SK-N-SH treated with all-trans-retinoic acid at 6 μM for 48 hours (cell line): ENCODE results near the gene SLC7A7.

Source experiments
- BACH2 ChIP-seq: fragments of 250-450 bp; sonication (Bioruptor Pico); IDR thresholded peaks from 2 replicates; pipeline ENCODE4 v1.9.0; 2021; ENCODE audit warnings: mild to moderate bottlenecking, borderline replicate concordance
- RARB ChIP-seq: fragments of 250-450 bp; sonication (Bioruptor Pico); IDR thresholded peaks from 2 replicates; pipeline ENCODE4 v1.8.0; 2021; ENCODE audit warnings: mild to moderate bottlenecking, moderate library complexity
- SNAI2 ChIP-seq: fragments of 250-450 bp; sonication (Bioruptor Pico); IDR thresholded peaks from 2 replicates; pipeline ENCODE4 v1.5.0; 2020; ENCODE audit warnings: mild to moderate bottlenecking, moderate library complexity
- TOX ChIP-seq: fragments of 250-450 bp; sonication (Bioruptor Pico); IDR thresholded peaks from 2 replicates; pipeline ENCODE4 v1.8.0; 2021; ENCODE audit warnings: mild to moderate bottlenecking, moderate library complexity, borderline replicate concordance
- ZC3H10 ChIP-seq: fragments of 250-450 bp; sonication (Bioruptor Pico); IDR thresholded peaks from 2 replicates; pipeline ENCODE4 v1.5.1; 2021; ENCODE audit warnings: mild to moderate bottlenecking, moderate library complexity
- TF ChIP-seq, protein P1 (sequence below): fragments of 250-450 bp; sonication (Bioruptor Pico); IDR thresholded peaks from 2 replicates; pipeline ENCODE4 v1.5.1; 2020; ENCODE audit warnings: low read depth, mild to moderate bottlenecking, moderate library complexity
- TF ChIP-seq, protein P2 (sequence below): fragments of 250-450 bp; sonication (Bioruptor Pico); IDR thresholded peaks from 2 replicates; pipeline ENCODE4 v1.8.0; 2020; ENCODE audit warnings: mild to moderate bottlenecking, moderate library complexity, borderline replicate concordance

DNA sequence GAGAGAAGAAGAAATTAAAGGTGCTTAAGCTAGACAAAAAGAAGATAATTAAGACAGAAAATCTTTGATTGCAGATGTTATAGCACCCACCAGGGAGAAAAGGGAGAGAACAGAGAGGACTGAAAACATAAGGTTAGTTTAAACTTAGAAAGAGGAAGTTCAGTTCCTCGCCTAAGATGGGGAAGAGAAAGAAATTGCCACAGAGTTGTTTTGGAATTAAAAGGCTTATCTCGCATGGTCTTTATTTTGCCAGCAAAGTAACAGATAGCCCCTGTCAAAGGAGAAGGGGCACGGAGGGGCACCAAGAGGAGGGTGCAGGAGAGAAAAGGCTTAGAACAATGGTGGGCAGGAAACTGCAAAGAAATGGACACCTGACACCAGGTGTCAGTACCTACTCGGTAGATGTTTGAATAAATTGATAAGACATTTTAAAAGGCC, 66.6 kb downstream of the SLC7A7 start:
- TF ChIP-seq BACH2 (no peak), ZC3H10 (CRISPR knock-in tag) (no peak), RARB (CRISPR knock-in tag) (no peak), TOX (no peak), SNAI2 (no peak)
- TF ChIP-seq, protein P1, sequence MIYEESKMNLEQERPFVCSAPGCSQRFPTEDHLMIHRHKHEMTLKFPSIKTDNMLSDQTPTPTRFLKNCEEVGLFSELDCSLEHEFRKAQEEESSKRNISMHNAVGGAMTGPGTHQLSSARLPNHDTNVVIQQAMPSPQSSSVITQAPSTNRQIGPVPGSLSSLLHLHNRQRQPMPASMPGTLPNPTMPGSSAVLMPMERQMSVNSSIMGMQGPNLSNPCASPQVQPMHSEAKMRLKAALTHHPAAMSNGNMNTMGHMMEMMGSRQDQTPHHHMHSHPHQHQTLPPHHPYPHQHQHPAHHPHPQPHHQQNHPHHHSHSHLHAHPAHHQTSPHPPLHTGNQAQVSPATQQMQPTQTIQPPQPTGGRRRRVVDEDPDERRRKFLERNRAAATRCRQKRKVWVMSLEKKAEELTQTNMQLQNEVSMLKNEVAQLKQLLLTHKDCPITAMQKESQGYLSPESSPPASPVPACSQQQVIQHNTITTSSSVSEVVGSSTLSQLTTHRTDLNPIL (CRISPR knock-in tag): no peak
- TF ChIP-seq, protein P2, sequence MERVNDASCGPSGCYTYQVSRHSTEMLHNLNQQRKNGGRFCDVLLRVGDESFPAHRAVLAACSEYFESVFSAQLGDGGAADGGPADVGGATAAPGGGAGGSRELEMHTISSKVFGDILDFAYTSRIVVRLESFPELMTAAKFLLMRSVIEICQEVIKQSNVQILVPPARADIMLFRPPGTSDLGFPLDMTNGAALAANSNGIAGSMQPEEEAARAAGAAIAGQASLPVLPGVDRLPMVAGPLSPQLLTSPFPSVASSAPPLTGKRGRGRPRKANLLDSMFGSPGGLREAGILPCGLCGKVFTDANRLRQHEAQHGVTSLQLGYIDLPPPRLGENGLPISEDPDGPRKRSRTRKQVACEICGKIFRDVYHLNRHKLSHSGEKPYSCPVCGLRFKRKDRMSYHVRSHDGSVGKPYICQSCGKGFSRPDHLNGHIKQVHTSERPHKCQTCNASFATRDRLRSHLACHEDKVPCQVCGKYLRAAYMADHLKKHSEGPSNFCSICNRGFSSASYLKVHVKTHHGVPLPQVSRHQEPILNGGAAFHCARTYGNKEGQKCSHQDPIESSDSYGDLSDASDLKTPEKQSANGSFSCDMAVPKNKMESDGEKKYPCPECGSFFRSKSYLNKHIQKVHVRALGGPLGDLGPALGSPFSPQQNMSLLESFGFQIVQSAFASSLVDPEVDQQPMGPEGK (CRISPR knock-in tag): no peak
